Pulmonary artery endothelial cell (primary cell): ENCODE results near the gene GIPC2. TPM values are rescaled to one million over a fixed set of nuclear protein-coding genes. Genes with fewer than 3 reads are reported as not detected.

Source experiments
- DNase-seq: peaks from one replicate; pipeline ENCODE4 v3.0.0-alpha.2; 2011; ENCODE audit warnings: low read depth, low spot score
- total RNA-seq: library from RNA; depleted of rRNA; stranded (reverse); fragments of >200 nt; gene quantifications from 2 replicates; pipeline ENCODE4 v1.2.3, GENCODE V29; 2014

The GIPC2 gene
- total RNA-seq, 1 donor from 2014 or later: 14.6 TPM

DNA sequence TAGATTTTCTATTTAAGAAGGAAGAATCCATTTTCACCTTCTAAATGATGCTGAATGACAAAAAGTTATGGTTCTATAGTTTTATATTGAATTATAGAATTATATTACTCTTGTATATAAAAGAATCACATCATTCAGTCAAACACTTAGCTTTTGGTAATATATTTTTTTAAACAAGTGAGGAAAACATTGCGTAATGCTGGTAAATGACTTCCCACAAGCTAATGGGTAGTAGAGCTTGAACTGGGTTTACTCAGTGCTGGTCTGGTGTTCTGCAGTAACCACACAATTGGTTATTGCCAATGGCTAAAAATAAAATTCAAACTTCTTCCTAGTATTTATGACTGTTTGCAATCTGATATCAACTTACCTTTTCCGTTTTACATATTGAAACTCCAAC is 10.6 kb upstream of the GIPC2 start:
- DNase-seq: no peak

DNA sequence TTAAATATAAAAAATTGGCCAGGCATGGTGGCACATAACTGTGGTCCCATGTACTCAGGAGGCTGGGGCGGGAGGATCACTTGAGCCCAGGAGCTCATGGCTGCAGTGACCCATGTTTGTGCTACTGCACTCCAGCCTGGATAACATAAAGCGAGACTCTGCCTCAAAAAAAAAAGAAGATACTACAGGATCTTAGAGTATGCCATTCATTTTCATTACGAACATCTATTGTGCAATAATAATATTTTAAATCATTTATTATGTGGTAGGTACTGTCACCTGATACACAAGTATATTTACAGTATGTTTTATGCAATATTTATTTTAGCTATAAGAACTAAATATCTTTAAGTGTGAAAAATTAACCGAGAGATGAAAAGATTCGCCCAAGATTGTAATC is 9.3 kb upstream of the GIPC2 start:
- no peak for DNase-seq

DNA sequence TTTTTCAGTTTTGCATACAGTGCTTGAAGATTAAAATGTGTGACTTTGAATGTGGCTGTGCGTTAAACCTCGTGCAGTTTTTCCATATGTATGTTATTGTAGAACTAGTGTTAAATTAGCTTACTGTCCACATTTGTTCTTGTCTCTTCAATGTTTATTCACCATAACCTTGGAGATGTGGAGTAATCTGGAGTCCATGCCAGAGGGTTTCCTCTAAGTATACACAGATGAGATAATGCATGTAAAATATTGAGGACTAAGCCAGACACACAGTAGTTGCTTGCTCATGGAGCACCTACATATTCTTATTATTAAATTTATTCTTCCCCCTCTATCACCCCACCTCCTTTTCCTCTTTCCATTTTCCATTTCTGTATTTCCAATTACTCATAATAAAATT is 7.7 kb upstream of the GIPC2 start:
- DNase-seq: no peak

DNA sequence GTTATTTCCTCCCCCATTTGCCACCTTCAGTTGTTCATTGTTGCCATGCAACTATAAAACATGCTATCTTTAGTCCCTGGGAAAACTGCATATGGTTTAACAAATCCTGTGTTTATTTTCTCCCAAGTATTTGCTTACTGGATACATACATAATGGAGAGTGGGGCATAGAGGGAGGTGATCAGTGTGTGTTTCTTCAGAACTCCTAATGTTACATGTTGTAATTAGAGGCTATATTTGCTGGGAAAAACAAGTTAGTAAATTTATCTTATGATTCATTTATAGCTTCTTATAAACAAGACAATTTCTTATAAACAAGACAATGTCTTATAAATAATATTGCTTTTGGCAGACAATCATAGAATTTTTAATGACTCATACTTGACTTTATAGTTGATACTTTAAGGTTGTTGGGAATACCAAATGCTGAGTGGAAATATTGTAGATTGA is 7.3 kb upstream of the GIPC2 start:
- no peak for DNase-seq

DNA sequence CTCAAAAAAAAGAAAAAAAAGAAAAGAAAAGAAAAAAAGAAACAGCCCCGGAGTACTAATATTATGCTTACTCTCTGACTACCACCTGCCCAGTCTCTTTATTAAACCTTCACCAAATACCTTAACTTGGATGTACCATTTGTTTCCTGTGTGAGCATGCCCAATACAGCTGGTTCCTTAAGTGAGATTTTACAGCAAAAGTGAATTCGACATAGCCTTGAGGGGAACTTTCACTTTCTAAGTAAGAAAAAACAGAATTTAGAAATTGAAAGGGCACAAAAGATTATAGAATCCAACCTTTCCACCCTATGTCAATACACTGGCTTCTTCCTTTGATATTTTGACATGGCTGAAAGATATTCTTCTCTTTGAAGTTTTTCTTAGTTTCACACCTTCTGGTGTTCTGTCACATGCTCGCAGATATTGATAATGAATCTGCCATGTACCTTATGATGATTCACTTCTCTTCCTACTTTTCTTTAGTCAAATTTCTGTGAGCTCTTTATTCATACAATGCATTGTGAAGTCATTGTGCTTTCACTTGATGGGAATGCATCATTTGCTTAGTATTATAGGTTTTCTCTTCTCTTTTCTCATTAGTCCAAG is 5.2 kb upstream of the GIPC2 start:
- no peak for DNase-seq

DNA sequence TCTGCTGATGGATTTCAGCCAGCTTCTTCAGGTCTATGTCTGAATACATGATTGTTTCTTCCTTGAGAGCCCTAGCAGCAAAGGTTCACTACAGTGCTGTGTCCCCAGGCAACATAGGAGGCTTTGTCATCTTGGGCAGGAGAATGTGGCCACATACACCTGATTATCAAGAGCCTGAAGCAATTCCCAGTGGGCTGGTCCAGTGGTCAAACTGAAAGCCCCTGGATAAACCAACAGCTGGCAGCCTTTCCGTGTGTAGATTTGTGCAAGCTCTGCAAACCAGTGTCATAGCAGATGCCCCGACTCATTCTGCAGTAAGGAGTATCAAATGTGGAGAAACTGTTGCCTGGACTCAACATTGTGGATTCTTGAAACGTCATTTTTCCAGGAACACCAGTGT is 2.3 kb upstream of the GIPC2 start:
- no peak for DNase-seq

DNA sequence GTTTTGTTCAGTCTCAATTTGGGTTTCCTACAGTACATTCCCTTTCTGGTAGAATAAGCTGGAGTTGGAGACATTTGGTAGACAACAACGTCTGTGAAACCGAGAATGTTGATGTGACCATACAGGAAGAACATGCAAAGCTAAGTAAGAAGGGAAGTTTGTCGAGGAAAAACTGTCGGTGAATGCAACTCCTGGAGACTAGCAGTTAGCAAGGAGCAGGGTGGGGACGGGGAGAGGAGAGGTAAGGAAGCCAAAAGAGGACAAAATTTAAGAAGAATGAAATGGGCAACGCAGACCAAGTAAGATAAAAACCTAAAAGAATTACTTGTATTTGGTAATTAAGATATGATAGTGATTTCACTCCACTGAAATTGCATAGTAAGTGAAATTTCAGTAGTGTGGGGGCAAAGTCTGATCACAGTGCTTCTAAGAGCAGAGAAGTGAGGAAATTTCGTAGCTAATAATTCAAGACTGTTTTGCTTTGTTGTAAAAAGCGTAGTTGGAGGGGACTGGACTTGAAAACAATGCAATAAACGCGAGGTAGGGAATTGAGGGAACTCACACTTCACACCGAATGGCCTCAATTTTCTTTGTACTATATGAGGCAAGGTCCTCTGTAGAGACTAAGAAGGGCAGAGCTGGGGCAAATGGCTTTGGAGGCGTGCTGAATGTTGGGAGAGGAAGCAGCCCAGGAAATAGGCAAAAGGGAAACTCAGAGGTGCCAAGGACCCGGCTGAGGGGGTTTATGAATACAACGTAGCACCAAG is 787 bp upstream of the GIPC2 start:
- DNase-seq: no peak

DNA sequence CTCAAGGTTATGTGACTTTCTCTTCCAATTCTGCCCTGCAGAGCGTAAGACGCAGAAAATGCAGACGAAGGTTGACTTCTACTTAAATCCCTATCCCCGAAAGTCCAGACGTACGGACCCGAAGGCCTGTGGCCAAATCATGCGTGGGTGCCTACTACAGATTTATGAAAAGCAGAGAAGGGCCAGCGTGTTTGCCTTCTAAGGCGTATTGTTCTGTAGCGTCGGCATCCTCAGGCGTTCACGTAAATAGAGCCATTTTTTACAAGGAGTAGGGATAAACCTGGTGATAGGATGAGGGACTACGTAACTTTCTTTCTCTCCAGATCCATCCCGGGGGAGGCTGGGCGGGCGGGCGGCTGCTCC is 222 bp upstream of the GIPC2 start:
- DNase-seq: no peak

DNA sequence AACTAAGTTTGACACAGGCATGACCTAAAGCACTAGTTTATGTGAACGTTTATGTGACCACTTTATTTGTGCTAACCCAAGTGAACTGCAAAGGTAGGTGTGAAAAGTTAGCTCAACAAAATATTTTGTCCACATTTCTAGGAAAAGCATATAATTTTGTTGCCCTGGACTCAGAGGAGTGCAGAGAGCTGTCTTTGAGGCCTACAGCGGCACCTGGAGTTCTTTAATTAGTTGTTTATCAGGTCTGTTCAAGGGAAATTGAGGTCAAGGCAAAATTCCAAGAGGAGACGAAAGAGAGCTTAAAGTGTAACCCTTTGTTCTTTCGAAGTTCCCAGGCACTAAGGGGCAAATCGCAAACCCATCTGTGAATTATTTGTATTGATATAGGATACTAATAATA is 1.3 kb downstream of the GIPC2 start:
- DNase-seq: no peak

DNA sequence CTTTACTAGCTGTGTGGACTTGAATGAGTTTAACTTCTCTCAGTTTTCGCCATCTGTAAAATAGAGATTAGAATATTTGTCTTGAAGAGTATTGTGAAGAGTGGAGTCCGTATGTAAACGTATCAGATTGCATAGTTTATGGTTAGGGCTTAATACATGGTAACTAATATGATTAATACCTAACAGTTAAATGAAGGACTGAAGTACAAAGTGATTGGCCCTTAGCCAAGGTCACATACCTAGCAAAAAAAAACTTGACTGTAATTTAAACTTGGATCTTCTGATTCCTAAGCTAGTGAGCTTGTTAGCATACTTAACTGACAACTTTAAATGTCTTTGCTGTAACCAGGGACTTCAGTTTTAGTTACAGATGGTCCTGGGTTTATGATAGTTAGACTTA is 1.9 kb downstream of the GIPC2 start:
- no peak for DNase-seq

DNA sequence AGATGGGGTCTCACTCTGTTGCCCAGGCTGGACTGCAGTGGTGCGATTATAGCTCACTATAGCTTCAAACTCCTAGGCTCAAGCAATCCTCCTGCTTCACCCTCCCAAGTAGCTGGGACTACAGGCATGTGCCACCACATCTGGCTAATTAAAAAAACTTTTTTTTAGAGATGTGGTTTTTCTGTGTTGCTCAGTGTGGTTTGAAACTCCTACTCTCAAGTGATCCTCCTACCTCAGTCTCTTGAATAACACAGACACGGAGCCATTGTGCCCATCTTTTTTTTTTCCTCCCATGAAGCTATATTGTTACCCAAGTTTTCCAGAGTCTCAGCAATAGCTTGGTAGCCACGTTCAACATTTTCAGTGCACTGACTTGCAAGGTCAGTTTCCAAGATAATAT is 2.7 kb downstream of the GIPC2 start:
- DNase-seq: no peak

DNA sequence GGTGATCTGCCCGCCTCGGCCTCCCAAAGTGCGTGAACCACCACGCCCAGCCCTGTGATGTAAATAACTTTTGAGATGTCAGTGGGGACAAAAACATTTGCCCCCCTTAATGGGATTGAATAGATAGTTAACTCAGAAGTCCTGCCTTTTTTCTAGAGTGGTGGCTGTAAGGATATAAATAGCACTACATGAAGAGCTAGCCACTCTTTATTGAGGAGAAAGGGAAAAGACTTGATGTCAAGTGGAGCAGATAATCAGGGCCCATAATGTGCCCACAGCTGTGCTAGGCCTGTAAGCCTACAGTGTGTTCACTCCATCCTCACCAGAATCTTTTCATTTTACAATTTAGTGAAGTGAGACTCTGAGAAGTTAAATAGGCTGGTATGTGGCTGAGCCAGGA is 3.6 kb downstream of the GIPC2 start:
- DNase-seq: no peak

DNA sequence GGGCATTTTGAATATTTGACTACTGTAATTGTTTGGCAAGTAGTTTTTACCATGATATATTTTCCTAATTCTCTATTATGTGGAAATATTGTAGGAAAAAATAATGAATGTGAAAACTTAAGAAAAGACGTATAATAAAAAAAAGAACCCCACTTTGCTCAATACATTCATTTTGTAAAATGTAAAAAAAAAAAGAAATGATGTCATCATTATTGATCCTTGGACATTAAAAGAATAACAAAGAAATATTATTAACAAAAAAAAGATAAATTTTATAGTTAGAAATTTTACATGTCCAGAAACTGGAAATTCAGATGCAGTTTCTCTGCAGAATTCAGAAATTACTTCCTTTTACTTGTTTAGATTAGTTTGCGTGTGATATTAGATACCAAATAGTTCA is 5.2 kb downstream of the GIPC2 start:
- no peak for DNase-seq

DNA sequence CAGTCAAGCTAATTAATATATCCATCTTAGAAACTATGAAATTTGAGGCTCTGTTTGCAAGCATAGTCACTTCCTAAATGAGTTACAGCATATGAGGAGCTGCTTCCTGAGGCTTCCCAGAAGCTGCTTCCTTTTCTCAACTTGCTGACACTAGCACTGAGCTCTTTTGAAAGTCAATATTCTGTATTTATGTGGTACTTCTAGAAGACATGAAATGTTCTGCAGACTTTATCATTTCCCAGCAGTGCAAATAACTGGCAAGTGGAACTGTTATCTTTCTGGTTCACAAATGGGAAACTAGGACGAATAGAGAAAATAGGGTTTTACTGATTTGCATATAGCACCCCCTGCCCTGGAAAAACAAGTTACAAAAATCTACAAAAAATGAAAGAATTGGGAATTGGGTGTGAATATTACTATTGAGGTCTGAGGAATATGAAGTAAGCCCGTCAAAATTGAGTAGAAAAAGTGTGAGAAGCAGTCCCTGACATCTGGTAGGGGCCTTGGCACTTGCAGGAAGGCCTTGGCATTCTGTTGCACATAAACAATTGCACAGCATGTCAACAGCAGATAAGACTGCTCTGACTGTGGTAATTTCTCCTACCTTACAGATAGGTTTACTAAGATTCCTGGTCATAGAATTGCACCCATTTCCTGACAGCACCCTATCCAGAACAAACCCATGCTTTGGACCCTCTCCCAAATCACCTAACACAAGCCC is 7.1 kb downstream of the GIPC2 start:
- DNase-seq: no peak

DNA sequence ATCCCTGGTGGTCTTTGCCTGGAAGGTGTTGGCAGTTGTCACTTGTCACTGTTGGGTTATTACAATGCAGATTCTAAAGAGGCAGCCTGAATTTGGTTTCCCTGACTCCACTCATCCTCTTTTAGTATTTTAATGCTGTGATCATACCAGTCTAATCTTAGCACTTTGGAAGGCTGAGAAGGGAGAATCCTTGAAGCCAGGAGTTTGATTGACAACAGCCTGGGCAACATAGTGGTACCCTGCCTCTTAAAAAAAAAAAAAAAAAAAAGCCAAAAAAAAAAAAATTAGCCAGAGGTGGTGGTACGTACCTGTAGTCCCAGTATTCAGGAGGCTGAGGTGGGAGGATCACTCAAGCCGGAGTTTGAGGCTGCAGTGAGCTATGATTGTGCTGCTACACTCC is 7.7 kb downstream of the GIPC2 start:
- no peak for DNase-seq

DNA sequence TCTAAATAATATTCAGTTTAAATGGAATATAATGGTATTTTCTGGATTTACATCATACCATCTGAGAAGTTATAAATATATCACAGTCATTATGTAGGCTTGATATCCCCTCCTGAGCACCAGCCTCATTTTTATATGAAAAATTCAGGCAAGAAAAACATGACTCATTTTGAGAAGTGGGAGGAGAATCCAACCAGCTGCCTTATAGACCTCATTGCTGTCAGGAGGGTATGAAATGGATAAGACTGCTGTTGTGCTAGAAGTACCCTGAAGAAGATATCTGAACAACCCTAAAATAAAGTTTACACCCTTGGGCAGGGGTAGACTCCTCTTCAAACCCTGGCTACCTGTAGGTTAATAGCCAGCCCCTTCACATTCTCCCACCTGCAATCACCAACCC is 8.8 kb downstream of the GIPC2 start:
- no peak for DNase-seq

DNA sequence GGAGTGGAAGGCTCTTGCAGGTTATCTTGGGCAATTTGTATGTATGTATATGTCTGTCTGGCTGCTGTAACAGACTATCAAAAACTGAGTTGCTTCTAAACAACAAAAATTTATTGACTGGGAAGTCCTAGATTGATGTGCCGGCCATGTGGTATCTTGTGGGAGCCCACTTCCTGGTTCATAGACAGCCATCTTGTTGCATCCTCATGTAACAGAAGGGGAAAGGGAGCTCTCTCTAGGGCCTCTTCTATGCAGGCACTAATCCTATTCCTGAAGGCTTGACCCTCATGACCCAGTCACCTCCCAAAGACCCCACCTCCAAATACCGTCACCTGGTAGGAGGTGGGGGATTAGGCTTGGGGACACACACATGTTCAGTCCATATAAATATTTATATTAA is 9.2 kb downstream of the GIPC2 start:
- DNase-seq: no peak

DNA sequence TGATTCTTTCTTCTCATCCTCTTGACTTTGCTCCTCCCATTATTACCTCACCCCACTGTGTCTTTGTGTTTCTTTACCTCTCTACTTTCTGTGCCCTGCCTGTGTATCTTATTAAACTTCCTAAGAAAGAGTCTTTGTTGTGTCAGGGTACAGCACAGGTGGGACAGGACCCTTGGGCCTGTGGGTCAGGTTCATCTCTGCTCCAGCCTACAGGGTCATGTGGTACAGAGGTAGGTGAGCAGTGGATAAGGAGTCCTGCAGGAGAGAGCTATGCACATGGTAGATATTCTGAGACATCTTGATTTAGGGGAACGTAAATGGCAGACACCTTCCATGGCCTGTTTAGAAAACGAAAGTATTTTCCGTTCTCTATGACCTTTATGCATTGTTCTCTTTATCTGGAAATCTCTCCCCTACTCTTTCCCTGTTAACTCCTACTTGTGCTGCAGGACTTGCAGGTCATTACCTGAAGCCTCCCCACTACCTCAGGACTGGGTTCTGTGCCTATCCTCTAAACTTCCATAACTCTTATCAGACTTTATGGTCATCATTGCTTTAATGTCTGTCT is 9.9 kb downstream of the GIPC2 start:
- DNase-seq: no peak

DNA sequence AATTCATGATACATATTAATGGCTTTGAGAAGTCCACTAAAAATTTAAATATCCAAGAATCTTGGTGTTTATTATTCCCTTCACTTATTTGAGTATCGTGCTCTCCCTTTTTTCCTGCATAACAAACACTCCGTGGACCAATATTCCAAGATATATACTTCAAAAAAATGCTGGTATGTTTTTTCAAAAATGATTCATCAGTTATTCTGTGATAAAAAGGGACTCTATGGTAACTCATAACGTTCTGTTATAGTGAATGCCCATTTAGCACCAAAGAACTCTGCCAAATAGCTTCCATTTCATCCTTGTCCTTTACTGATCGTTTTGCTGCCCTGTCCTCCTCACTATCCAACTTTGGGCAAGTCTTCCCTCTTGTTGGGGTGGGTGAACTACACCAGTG is 12.9 kb downstream of the GIPC2 start:
- DNase-seq: no peak

DNA sequence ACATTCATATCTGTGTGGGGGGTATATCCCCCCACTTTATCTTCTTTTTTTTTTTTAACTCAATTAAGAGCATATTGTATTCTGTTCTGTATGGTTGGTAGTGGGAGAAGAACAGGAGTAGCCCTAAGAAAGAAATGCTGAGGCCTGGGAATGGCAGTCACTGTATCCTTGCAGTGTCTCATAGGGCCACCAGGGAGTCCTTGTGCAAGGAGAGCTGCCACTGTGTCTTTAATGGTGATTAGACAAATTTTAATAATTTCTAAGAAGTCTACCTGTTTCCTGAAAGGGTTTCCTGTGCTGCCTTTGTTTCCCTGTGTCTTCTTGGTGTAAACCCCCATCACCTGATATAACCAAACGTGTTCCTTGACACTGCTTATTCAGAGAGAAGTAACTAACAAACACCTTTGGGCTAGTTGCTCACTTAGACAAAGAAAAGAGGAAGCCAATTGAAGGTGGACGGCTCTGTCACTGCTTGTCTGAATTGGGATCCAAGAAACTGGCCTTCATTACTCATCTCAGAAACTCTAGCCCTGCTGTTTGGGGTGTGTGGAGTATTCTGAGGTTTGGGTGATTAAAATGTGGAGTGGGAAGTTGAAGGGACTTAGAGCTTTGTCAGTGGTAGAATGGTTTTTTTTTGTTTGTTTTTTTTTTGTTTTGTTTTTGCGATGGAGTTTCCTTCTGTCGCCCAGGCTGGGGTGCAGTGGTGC is 15.2 kb downstream of the GIPC2 start:
- DNase-seq: no peak

DNA sequence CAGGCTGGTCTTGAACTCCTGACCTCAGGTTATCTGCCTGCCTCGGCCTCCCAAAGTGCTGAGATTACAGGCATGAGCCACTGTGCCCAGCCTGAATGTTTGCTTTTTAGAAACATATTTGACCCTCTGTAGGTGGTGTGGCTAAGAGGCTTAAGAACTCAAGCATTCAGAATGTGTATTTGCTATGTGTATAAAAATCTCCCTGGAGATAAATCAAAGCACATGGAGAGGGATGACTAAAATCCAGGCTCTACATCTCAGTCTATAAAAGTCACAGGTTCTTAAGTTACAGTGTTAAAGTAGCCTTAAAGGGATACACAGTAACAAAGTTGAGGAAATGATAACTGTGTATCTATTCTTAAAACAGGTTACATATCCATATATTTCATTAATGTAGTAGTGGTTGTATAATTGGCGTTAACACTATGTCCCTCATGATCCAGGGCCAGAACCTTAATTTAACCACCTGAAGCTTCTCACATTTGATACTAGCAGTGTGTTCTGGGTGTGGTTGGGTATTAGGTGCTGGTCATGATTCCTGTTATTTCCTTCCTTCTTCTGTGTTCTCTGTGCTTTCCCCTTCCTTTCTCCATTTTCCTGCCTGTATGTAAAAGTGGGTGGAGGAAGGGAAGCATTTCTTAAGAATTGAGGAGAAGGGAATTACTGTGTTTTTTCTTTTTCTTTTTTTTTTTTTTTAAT is 16.2 kb downstream of the GIPC2 start:
- DNase-seq: no peak
